ENCODE results near the gene TBC1D5.

DNA sequence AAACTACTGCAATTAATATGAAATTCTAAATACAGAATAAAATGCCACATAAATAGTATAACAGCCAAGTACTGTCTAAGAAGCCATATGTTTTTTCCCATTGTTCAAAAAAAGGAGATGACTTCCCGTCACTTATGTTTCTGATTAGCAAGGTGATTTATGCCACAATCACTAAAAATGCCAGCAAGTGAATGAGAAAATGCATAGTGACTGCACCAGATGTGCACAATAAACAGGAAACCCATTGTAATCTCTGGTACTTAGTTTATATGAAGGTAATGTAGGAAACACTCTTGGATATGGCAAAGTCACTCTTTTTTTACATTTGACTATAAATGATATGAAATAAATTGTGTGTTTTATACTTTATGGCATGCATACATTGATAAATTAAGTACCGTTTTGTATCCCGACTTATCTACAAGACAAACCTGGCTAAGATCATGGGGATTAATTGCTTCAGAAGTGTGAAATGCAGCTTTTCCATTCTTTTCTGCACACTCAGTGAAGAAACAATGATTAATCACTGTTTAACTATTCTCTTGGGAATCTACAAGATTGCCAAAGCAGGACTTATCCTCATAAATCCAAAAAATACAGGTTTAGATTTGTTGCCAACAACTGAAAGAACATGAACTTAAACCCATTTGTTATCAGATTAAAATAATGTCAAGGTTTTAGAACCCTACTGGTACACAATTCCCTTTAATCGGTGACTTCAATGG lies 164.5 kb downstream of the TBC1D5 start:
- TF ChIP-seq, protein P1, sequence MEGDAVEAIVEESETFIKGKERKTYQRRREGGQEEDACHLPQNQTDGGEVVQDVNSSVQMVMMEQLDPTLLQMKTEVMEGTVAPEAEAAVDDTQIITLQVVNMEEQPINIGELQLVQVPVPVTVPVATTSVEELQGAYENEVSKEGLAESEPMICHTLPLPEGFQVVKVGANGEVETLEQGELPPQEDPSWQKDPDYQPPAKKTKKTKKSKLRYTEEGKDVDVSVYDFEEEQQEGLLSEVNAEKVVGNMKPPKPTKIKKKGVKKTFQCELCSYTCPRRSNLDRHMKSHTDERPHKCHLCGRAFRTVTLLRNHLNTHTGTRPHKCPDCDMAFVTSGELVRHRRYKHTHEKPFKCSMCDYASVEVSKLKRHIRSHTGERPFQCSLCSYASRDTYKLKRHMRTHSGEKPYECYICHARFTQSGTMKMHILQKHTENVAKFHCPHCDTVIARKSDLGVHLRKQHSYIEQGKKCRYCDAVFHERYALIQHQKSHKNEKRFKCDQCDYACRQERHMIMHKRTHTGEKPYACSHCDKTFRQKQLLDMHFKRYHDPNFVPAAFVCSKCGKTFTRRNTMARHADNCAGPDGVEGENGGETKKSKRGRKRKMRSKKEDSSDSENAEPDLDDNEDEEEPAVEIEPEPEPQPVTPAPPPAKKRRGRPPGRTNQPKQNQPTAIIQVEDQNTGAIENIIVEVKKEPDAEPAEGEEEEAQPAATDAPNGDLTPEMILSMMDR (IDR thresholded peaks at IDR 0.05), result no peak
- no peak for TF ChIP-seq POLR2A (IDR thresholded peaks at IDR 0.05)
